Cardiac fibroblast (primary cell): Measurements from ENCODE around the gene FGGY.
A peak's percentile ranks its signal among the peaks of the same experiment; 100 is the strongest.

Source experiments
- DNase-seq, 2 donors: peaks; one replicate each; pipeline versions ENCODE4 v3.0.0 to v3.0.0-alpha.2; 2010; ENCODE audit warnings: low read depth in 2 of 2
- H3K4me3 ChIP-seq, 2 donors: replicated peaks in 1 of 2; 1 replicate in 1 of 2; 2 replicates in 1 of 2; pipeline ENCODE4 v1.5.1; 2011; ENCODE audit warnings: low read depth in 2 of 2, low read length in 2 of 2, mild to moderate bottlenecking in 2 of 2, moderate library complexity in 1 of 2
- CTCF ChIP-seq: IDR thresholded peaks from one replicate; pipeline ENCODE4 v1.5.1; 2011; ENCODE audit warnings: low read depth, mild to moderate bottlenecking, low read length, inconsistent platforms

Gene FGGY

GRCh38 chr1:59310549-59311250 is 13.8 kb downstream of the FGGY start:
- no peak overlapping the region for H3K4me3 ChIP-seq
- DNase-seq = no peak
- TF ChIP-seq CTCF = no peak

GRCh38 chr1:59314776-59315528 is 18.1 kb downstream of the FGGY start:
- H3K4me3 ChIP-seq = no peak overlapping the region
- TF ChIP-seq CTCF = no peak
- DNase-seq = no peak

GRCh38 chr1:59315529-59316463 is 18.9 kb downstream of the FGGY start:
- H3K4me3 ChIP-seq = no peak overlapping the region
- no peak for DNase-seq
- TF ChIP-seq CTCF = no peak

- H3K4me3 ChIP-seq = no peak overlapping the region
- TF ChIP-seq CTCF = no peak
- DNase-seq = peak; percentile 14 to 36
These were observed 19.7 kb downstream of the FGGY start for GRCh38 chr1:59316497-59317128.

- no peak for TF ChIP-seq CTCF
- H3K4me3 ChIP-seq = no peak overlapping the region
- no peak for DNase-seq
These were observed 20.4 kb downstream of the FGGY start for GRCh38 chr1:59317343-59317742.

GRCh38 chr1:59317780-59318179 is 20.9 kb downstream of the FGGY start:
- TF ChIP-seq CTCF = no peak

More at GRCh38 chr1:59317780-59318179, 20.9 kb downstream of the FGGY start:
- no peak for DNase-seq
- no peak overlapping the region for H3K4me3 ChIP-seq
